EH (cell line): Measurements from ENCODE around the gene FANCD2.
A peak's percentile ranks its signal among the peaks of the same experiment; 100 is the strongest.
"Not testable (repeated sequence)": the region's sequence is repeated elsewhere in the genome, so short reads cannot be mapped to it uniquely, and the experiment has no call there.

Experiments
- DNase-seq: peaks from one replicate; pipeline ENCODE4 v3.0.0-alpha.2; 2015; ENCODE audit warnings: low read depth

The FANCD2 gene

DNA sequence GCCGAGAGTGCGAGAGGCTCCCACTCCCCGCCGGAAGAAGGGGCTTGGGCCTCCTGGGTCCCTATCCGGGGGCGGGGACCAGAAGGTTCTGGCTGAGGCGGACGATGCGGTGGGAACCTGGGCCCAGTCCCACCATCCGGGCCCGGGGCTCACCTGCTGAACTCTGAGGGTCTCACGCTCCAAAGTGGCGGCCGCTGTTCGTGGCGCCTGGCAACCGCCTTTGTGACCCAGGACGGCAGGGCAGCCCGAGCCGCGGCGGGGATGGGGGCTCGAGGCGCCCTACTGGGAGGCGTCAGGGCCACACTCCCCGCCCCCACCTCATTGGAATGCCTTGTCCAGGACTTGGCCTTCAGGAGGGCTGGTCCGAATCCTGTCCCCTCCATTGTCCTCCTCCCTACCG lies 81.9 kb downstream of the FANCD2 start, which contains the start of gene FANCD2OS:
Gene FANCD2OS, minus strand, starts transcription at position 165 of the 400 bp plus-strand sequence. CDS start 3,481 bp downstream, outside the sequence.
- no peak for DNase-seq

DNA sequence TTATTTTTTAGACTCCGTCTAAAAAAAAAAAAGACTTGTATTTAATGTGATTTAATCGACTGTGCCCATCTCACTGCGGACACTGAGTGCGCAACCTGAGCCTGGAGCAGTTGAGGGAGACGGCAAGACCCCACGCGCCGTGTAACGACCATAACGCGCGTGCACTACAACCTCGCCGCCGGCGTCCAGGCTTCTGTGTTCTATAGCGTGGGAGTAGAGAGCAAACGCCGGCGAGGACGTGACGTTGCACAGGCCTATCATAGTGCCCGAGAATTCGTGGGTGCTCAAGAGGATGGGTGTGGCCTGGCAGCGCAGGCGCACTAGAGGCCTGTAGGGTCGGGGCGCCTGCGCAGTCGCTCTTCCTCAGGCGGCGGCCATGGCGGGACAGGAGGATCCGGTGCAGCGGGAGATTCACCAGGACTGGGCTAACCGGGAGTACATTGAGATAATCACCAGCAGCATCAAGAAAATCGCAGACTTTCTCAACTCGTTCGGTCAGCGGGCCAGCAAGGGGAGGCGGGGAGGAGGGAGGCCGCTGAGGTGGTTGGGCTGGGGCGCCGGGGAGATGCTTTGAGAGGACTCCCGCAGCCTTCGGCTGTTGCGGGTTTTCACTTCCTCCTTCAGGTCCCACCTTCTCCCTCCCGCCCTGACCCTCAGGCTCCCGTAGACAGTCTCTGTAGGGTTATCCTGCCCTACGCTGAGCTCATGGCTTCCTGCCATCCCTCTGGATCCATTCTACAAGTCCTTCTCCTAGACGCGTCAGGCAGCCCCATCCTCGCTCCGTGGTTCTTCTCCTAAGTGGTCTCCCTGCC lies 89.3 kb downstream of the FANCD2 start, which contains the start of gene BRK1:
Gene BRK1, plus strand, starts transcription at position 350 of the 812 bp plus-strand sequence. Its CDS starts 27 bp downstream, at position 377.
- peak; percentile 97 for DNase-seq

DNA sequence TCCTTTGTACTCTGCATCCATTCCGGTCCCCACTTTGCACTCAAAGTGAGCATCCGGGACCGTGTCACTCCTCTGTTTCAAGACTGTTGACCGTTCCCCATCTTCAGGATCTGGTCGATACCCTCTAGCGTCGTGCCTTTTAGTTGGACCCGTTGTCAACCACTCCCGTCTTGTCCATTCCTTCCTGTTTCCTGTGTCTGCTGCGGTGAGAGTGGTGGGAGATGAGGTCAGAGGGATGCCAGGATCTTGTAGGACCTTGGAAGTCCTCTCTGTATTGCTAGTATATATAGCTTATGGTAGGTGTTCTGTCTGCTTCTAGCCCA lies 89.9 kb downstream of the FANCD2 start:
- DNase-seq, result peak; percentile 70

- DNase-seq, result no peak
Measured at GRCh38 chr3:10116928-10117327, 90.7 kb downstream of the FANCD2 start.

GRCh38 chr3:10119376-10119775 lies 93.1 kb downstream of the FANCD2 start:
- no peak for DNase-seq

- no peak for DNase-seq
Measured at GRCh38 chr3:10121064-10121463, 94.8 kb downstream of the FANCD2 start.

DNA sequence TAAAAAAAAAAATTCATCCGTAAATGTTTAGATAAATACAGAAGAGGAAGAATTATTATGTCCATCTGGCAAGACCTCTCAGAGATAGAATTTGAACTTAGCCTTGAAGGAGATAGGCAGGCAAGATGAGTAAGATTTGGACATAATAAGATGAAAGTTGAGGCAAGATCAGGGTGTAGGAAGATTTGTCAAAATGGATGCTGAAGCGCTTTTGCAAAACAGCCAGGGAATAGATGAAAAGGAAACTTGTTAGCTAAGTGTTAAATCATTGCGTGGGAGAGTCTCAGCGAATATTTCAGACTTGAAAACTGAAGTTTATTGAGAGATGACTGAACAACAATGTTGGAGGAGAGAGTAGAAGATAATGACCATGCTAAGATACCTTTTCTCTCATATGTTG lies 96.5 kb downstream of the FANCD2 start:
- DNase-seq, result no peak

- not testable (repeated sequence) for DNase-seq
Measured at GRCh38 chr3:10135872-10136271, 109.6 kb downstream of the FANCD2 start.

DNA sequence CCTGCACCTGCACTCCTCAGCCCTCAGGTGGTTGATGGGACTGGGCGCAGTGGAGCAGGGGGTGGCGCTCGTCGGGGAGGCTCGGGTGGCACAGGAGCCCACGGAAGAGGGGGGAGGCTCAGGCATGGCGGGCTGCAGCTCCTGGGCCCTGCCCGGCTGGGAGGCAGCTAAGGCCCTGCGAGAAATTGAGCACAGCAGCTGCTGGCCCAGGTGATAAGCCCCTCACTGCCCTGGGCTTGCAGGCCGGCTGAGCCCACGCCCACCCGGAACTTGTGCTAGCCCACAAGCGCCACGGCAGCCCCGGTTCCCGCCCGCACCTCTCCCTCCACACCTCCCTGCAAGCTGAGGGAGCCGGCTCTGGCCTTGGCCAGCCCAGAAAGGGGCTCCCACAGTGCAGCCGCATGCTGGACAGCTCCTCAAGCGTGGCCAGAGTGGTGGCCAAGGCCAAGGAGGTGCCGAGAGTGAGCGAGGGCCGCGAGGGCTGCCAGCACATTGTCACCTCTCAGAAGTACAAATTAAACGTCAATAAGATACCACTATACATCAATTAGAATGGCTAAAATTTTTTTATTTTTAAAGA lies 110.3 kb downstream of the FANCD2 start:
- DNase-seq, result no peak

DNA sequence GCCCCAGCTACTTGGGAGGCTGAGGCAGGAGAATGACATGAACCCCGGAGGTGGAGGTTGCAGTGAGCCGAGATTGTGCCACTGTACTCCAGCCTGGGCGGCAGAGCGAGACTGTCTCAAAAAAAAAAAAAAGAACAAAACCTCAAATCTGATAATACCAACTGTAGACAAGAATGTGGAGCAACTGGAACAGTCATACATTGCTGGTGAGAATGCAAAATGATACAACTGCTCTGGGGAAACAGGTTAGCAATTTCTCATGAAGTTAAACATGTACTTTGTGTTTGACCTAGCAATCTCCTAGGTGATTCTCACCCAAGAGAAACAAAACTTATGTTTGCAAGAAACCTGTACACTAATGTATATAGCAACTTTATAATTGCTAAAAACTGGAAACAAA lies 110.9 kb downstream of the FANCD2 start:
- no peak for DNase-seq

DNA sequence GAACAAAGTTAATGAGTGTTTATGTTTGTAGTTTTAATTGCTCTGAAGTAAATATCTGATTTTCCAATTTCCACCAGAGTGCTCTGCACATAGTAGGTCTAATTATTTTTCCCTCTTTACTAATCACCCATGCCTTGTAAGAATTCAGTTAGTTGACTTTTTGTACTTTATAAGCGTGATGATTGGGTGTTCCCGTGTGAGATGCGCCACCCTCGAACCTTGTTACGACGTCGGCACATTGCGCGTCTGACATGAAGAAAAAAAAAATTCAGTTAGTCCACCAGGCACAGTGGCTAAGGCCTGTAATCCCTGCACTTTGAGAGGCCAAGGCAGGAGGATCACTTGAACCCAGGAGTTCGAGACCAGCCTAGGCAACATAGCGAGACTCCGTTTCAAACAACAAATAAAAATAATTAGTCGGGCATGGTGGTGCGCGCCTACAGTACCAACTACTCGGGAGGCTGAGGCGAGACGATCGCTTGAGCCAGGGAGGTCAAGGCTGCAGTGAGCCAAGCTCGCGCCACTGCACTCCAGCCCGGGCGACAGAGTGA lies 114.8 kb downstream of the FANCD2 start:
- DNase-seq, result no peak

DNA sequence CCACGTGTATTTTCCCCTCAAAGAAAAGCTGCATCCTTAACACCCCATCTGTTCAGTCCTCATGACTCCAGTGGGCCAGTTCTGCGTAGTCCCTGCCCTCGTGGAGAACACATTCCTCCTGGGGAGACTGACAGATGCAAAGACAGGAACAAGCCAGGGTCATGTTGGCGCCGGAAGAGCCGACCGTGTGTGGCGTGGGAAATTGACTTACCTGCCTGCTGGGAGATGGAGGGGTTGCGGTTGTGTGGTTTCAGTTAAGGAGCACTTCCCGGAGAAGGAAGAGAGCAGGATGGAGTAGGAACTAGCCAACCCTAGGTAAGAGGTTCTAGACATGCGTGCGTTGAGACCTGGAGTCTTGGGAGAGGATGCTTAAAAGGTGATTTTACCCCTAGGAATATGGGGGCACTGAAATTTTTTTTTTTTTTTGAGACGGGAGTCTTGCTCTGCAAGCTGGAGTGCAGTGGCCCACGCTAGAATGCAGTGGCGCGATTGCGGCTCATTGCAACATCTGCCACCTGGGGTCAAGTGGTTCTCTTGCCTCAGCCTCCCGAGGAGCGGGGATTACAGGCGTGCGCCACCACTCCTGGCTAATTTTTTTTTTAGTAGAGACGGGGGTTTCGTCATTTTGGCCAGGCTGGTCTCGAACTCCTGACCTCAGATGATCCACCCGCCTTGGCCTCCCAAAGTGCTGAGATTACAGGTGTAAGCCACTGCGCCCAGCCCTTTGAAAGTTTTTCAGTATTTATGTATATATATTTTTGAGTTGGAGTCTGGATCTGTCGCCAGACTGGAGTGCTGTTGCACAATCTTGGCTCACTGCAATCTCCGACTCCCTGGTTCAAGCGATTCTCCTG lies 116.7 kb downstream of the FANCD2 start:
- no peak for DNase-seq

- no peak for DNase-seq
Measured at GRCh38 chr3:10145685-10146084, 119.4 kb downstream of the FANCD2 start.

DNA sequence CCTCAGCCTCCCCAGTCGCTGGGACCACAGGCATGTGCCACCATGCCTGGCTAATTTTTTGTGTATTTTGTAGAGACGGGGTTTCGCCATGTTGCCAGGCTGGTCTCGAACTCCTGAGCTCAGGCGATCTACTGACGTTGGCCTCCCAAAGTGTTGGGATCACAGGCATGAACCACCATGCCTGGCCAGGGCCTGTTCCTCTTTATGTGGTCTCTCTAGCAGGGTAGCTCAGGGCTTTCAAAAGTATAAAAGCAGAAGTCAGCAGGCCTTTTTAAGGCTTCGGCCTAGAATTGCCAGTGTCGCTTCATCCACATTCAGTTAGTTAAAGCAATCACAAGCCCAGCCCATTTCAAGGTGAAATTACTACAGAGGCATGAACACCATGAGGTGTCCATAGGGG lies 123.0 kb downstream of the FANCD2 start:
- no peak for DNase-seq

DNA sequence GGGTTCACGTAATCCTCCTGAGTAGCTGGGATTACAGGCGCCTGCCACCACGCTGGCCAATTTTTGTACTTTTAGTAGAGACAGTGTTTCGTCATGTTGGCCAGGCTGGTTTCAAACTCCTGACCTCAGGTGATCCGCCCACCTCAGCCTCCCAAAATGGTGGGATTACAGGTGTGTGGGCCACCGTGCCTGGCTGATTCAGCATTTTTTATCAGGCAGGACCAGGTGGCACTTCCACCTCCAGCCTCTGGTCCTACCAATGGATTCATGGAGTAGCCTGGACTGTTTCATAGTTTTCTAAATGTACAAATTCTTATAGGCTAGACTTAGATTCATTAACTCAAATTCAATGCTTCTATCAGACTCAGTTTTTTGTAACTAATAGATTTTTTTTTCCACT lies 124.8 kb downstream of the FANCD2 start:
- no peak for DNase-seq
